Body of pancreas (tissue), 4 donors: ENCODE data around the gene PSAPL1. TPM values are rescaled to one million over a fixed set of nuclear protein-coding genes. Genes with fewer than 3 reads are reported as not detected.

Source experiments
- ATAC-seq: fragments of 150-250 bp; one replicate; pipeline ENCODE4 v1.9.1; 2016
- DNase-seq, 4 donors: peaks; one replicate each; pipeline ENCODE4 v3.0.0-alpha.2; 2019
- H3K27ac ChIP-seq, 4 donors: fragments of 200-600 bp; sonication (generic); 1 replicate in 3 of 4; 2 replicates in 1 of 4; pipeline versions ENCODE4 v1.5.1 to v1.6.1; 2016 to 2019; ENCODE audit warnings: mild to moderate bottlenecking in 1 of 4, mixed read lengths in 1 of 4, moderate library complexity in 1 of 4
- H3K27me3 ChIP-seq, 2 donors: fragments of 200-600 bp; sonication (generic); one replicate each; pipeline ENCODE4 v1.6.0; 2016; ENCODE audit warnings: mild to moderate bottlenecking in 1 of 2
- H3K36me3 ChIP-seq, 2 donors: fragments of 200-600 bp; sonication (generic); replicated peaks in 1 of 2; 2 replicates each; pipeline ENCODE4 v1.5.1; 2016; ENCODE audit warnings: low read depth in 2 of 2; ENCODE audit not compliant: insufficient read depth in 1 of 2
- H3K4me1 ChIP-seq: fragments of 200-600 bp; sonication (generic); one replicate; pipeline ENCODE4 v1.6.0; 2016
- H3K4me3 ChIP-seq, 2 donors: fragments of 200-600 bp; sonication (generic); 1 replicate in 1 of 2; 2 replicates in 1 of 2; pipeline ENCODE4 v1.5.1; 2016 to 2019
- H3K9me3 ChIP-seq, 3 donors: fragments of 200-600 bp; sonication (generic); 1 replicate in 2 of 3; 2 replicates in 1 of 3; pipeline ENCODE4 v1.5.1; 2016
- POLR2A ChIP-seq, 3 donors: fragments of 450-650 bp; IDR thresholded peaks; one replicate each; pipeline ENCODE4 v1.6.1; 2016; ENCODE audit warnings: antibody characterized with exemption in 3 of 3, mild to moderate bottlenecking in 2 of 3
- WGBS, 2 donors: methylation state at CpG; one replicate each; pipeline ENCODE4 v1.1.5; 2017; 5-methylcytosine and 5-hydroxymethylcytosine counted together
- intact Hi-C: fragments of 100-400 bp; cut with DNase I; formaldehyde crosslinking; loops from one replicate; pipeline ENCODE4 v1.15.1; 2023
- total RNA-seq, 2 donors: library from RNA; depleted of rRNA; stranded (reverse); fragments of >200 nt; gene quantifications; one replicate each; pipeline ENCODE4 v1.1.0, GENCODE V29; 2016
- TF ChIP-seq, protein P1 (sequence below), 7 experiments: fragments of 450-650 bp in 4 of 7; fragments of 200-600 bp in 3 of 7; sonication (generic) in 3 of 7; IDR thresholded peaks; one replicate each; pipeline ENCODE4 v1.5.1; 2016 to 2019; ENCODE audit warnings: antibody characterized with exemption in 7 of 7

Gene PSAPL1
- total RNA-seq, 2 donors from 2014 or later: 0.52 TPM; not detected in 1

- no peak overlapping the region for H3K27ac ChIP-seq
- H3K27me3 ChIP-seq: no peaks in the 10 kb centered on the region
- 19 to 22% methylated on average over 16 to 19 of the region's 19 CpGs for WGBS, 2 donors
- H3K4me1 ChIP-seq: no peaks in the 10 kb centered on the region
- DNase-seq: no peak
- H3K4me3 ChIP-seq: no peak overlapping the region
- no peak for ATAC-seq
- intact Hi-C loops: no loop called here
- no peaks in the 10 kb centered on the region for H3K36me3 ChIP-seq
- TF ChIP-seq, protein P1, sequence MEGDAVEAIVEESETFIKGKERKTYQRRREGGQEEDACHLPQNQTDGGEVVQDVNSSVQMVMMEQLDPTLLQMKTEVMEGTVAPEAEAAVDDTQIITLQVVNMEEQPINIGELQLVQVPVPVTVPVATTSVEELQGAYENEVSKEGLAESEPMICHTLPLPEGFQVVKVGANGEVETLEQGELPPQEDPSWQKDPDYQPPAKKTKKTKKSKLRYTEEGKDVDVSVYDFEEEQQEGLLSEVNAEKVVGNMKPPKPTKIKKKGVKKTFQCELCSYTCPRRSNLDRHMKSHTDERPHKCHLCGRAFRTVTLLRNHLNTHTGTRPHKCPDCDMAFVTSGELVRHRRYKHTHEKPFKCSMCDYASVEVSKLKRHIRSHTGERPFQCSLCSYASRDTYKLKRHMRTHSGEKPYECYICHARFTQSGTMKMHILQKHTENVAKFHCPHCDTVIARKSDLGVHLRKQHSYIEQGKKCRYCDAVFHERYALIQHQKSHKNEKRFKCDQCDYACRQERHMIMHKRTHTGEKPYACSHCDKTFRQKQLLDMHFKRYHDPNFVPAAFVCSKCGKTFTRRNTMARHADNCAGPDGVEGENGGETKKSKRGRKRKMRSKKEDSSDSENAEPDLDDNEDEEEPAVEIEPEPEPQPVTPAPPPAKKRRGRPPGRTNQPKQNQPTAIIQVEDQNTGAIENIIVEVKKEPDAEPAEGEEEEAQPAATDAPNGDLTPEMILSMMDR (IDR thresholded peaks at IDR 0.05): no peak
- TF ChIP-seq POLR2A (IDR thresholded peaks at IDR 0.05): no peak
- H3K9me3 ChIP-seq: no peaks in the 10 kb centered on the region
Measured at GRCh38 chr4:7472442-7473013, 37.8 kb upstream of the PSAPL1 start.

DNA sequence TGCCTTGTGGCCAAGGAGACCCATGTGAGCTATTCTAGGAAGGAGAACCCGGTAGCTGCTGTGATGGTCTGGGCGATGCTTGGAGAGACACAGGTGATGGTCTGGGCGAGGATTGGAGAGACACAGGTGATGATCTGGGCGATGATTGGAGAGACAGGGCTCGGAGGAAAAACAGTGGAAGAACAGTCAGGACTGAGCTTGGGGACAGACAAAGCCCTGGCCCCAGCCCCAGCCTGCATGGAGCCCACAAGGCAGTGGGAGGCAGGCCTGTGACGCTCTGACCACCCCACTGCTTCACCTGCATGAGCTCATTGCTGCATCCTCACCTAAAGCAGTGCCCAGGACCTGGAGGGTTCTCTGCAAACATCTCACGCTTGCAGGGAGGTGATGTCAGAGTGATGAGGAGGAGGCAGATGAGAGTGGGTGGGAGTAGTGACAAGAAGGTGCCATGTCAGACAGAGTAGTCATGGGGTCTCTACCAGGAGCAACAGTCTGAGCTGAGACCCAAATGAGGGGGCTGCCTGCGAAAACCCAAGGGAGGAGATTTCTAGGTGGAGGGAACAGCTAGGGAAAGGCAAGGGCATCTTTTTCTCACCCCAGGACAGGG lies 35.9 kb upstream of the PSAPL1 start:
- intact Hi-C loops: no loop called here
- H3K27me3 ChIP-seq: no peaks in the 10 kb centered on the region
- peaks cover 0 to 7% (median 0%) of the 10 kb centered on the region in 3 donors for H3K9me3 ChIP-seq
- TF ChIP-seq, protein P1 (IDR thresholded peaks at IDR 0.05): no peak
- no peak for TF ChIP-seq POLR2A (IDR thresholded peaks at IDR 0.05)
- H3K36me3 ChIP-seq: no peaks in the 10 kb centered on the region
- H3K4me1 ChIP-seq: no peaks in the 10 kb centered on the region
- H3K27ac ChIP-seq: no peak overlapping the region
- DNase-seq (no peak), ATAC-seq (no peak)
- WGBS, 2 donors: 52 to 55% methylated on average over 8 of the region's 8 CpGs
- H3K4me3 ChIP-seq: no peak overlapping the region

DNA sequence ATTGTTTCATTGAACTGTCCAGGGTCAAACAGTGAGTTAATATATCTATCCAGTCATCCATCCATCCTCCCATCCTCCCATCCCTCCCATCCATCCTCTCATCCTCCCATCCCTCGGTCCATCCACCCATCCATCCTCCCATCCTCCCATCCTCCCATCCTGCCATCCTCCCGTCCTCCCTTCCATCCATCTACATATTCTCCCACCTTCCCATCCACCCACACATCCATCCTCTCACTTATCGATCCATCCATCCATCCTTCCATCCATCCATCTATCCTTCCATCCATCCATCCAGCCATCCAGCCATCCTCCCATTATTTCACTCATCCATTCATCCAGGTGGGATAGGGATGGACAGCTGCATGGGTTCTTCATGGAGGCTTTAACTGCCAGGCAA lies 35.4 kb upstream of the PSAPL1 start:
- Histone ChIP-seq H3K4me3 (no peak overlapping the region), H3K36me3 (no peaks in the 10 kb centered on the region), H3K27ac (no peak overlapping the region), H3K9me3 (peaks cover 0 to 7% (median 0%) of the 10 kb centered on the region in 3 donors), H3K27me3 (no peaks in the 10 kb centered on the region), H3K4me1 (no peaks in the 10 kb centered on the region)
- WGBS, 2 donors: 53 to 66% methylated on average over 3 of the region's 3 CpGs
- no peak for DNase-seq
- TF ChIP-seq, protein P1 (IDR thresholded peaks at IDR 0.05): no peak
- TF ChIP-seq POLR2A (IDR thresholded peaks at IDR 0.05): no peak
- no peak for ATAC-seq
- intact Hi-C loops: no loop called here

DNA sequence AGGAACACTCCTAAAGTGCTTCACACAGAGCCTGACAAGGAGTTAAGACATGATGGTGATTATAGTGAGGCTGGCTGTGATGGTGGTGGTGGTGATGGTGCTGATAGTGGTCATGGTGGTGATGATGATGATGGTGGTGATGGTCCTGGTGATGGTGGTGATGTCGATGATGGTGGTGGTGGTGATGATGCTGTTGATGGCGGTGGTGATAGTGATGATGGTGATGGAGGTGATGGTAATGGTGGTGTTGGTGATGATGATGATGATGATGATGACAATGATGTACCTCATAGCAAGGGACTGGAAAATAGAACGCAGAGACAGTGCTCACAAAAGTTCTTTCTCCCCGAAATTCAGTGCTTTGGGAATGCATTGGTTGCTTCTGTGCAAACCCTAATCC lies 34.3 kb upstream of the PSAPL1 start:
- Histone ChIP-seq H3K36me3 (no peaks in the 10 kb centered on the region), H3K9me3 (peaks cover 0 to 7% (median 0%) of the 10 kb centered on the region in 3 donors), H3K27ac (no peak overlapping the region), H3K4me1 (no peaks in the 10 kb centered on the region), H3K4me3 (no peak overlapping the region), H3K27me3 (no peaks in the 10 kb centered on the region)
- no peak for TF ChIP-seq POLR2A (IDR thresholded peaks at IDR 0.05)
- TF ChIP-seq, protein P1 (IDR thresholded peaks at IDR 0.05): no peak
- no peak for ATAC-seq
- intact Hi-C loops: no loop called here
- no peak for DNase-seq
- WGBS, 2 donors: 57 to 69% methylated on average over 4 of the region's 4 CpGs

GRCh38 chr4:7467471-7467870 lies 32.7 kb upstream of the PSAPL1 start:
- no peak overlapping the region for H3K27ac ChIP-seq
- H3K27me3 ChIP-seq: no peaks in the 10 kb centered on the region
- no peak for ATAC-seq
- intact Hi-C loops: no loop called here
- TF ChIP-seq POLR2A (IDR thresholded peaks at IDR 0.05): no peak
- TF ChIP-seq, protein P1 (IDR thresholded peaks at IDR 0.05): no peak
- peaks cover 2% of the 10 kb centered on the region for H3K4me1 ChIP-seq
- H3K36me3 ChIP-seq: no peaks in the 10 kb centered on the region
- 76% methylated on average over 7 of the region's 7 CpGs; no CpG with 5 or more reads in 1 of the 2 donors for WGBS, 2 donors
- no peak overlapping the region for H3K4me3 ChIP-seq
- H3K9me3 ChIP-seq: peaks cover 0 to 7% (median 0%) of the 10 kb centered on the region in 3 donors
- no peak for DNase-seq
